Measurements from ENCODE around the gene TM4SF1.

Gene TM4SF1

GRCh38 chr3:149401926-149402310, 24.5 kb upstream of the TM4SF1 start:
- H3K4me3 Mint-ChIP-seq, result no peak overlapping the region

GRCh38 chr3:149401212-149401925, 23.9 kb upstream of the TM4SF1 start:
- no peak overlapping the region for H3K27ac Mint-ChIP-seq
- H3K36me3 Mint-ChIP-seq, result no peaks in the 10 kb centered on the region
- no peaks in the 10 kb centered on the region for H3K9me3 Mint-ChIP-seq (ENCODE audit: low read depth)
- H3K4me3 Mint-ChIP-seq, result no peak overlapping the region
- H3K4me1 Mint-ChIP-seq (ENCODE audit: low read depth), result no peaks in the 10 kb centered on the region
- peaks cover 15% of the 10 kb centered on the region for H3K27me3 Mint-ChIP-seq

More at GRCh38 chr3:149401926-149402310, 24.5 kb upstream of the TM4SF1 start:
- H3K36me3 Mint-ChIP-seq, result no peaks in the 10 kb centered on the region
- no peaks in the 10 kb centered on the region for H3K4me1 Mint-ChIP-seq (ENCODE audit: low read depth)
- H3K27ac Mint-ChIP-seq, result no peak overlapping the region
- H3K9me3 Mint-ChIP-seq (ENCODE audit: low read depth), result no peaks in the 10 kb centered on the region
- peaks cover 15% of the 10 kb centered on the region for H3K27me3 Mint-ChIP-seq

- Mint-ChIP-seq H3K27me3 (peaks cover 15% of the 10 kb centered on the region), H3K27ac (no peak overlapping the region), H3K36me3 (no peaks in the 10 kb centered on the region), H3K9me3 (ENCODE audit: low read depth) (no peaks in the 10 kb centered on the region), H3K4me3 (no peak overlapping the region), H3K4me1 (ENCODE audit: low read depth) (no peaks in the 10 kb centered on the region)
These were observed 23.2 kb upstream of the TM4SF1 start for GRCh38 chr3:149400645-149401044.

- no peaks in the 10 kb centered on the region for H3K9me3 Mint-ChIP-seq (ENCODE audit: low read depth)
- H3K36me3 Mint-ChIP-seq, result no peaks in the 10 kb centered on the region
- H3K4me1 Mint-ChIP-seq (ENCODE audit: low read depth), result no peaks in the 10 kb centered on the region
- no peak overlapping the region for H3K27ac Mint-ChIP-seq
- H3K4me3 Mint-ChIP-seq, result no peak overlapping the region
- H3K27me3 Mint-ChIP-seq, result peaks cover 11% of the 10 kb centered on the region
These were observed 20.8 kb upstream of the TM4SF1 start for GRCh38 chr3:149398296-149398695.

GRCh38 chr3:149397528-149397927, 20.1 kb upstream of the TM4SF1 start:
- no peaks in the 10 kb centered on the region for H3K9me3 Mint-ChIP-seq (ENCODE audit: low read depth)
- no peaks in the 10 kb centered on the region for H3K4me1 Mint-ChIP-seq (ENCODE audit: low read depth)
- no peak overlapping the region for H3K27ac Mint-ChIP-seq
- peaks cover 14% of the 10 kb centered on the region for H3K27me3 Mint-ChIP-seq
- no peaks in the 10 kb centered on the region for H3K36me3 Mint-ChIP-seq
- no peak overlapping the region for H3K4me3 Mint-ChIP-seq

GRCh38 chr3:149396476-149396875, 19.0 kb upstream of the TM4SF1 start:
- Mint-ChIP-seq H3K4me1 (ENCODE audit: low read depth) (no peaks in the 10 kb centered on the region), H3K36me3 (no peaks in the 10 kb centered on the region), H3K27me3 (peaks cover 10% of the 10 kb centered on the region), H3K9me3 (ENCODE audit: low read depth) (no peaks in the 10 kb centered on the region), H3K4me3 (no peak overlapping the region), H3K27ac (no peak overlapping the region)

GRCh38 chr3:149395107-149396089, 17.9 kb upstream of the TM4SF1 start:
- H3K4me1 Mint-ChIP-seq (ENCODE audit: low read depth), result no peaks in the 10 kb centered on the region
- no peaks in the 10 kb centered on the region for H3K36me3 Mint-ChIP-seq
- no peak overlapping the region for H3K4me3 Mint-ChIP-seq
- H3K27me3 Mint-ChIP-seq, result peaks cover 8% of the 10 kb centered on the region
- no peaks in the 10 kb centered on the region for H3K9me3 Mint-ChIP-seq (ENCODE audit: low read depth)
- no peak overlapping the region for H3K27ac Mint-ChIP-seq

GRCh38 chr3:149393345-149394160, 16.1 kb upstream of the TM4SF1 start:
- Mint-ChIP-seq H3K4me3 (no peak overlapping the region), H3K36me3 (no peaks in the 10 kb centered on the region), H3K27ac (no peak overlapping the region), H3K9me3 (ENCODE audit: low read depth) (no peaks in the 10 kb centered on the region), H3K27me3 (peaks cover 4% of the 10 kb centered on the region), H3K4me1 (ENCODE audit: low read depth) (no peaks in the 10 kb centered on the region)

GRCh38 chr3:149391960-149392359, 14.5 kb upstream of the TM4SF1 start:
- Mint-ChIP-seq H3K4me3 (no peak overlapping the region), H3K36me3 (no peaks in the 10 kb centered on the region), H3K27ac (no peak overlapping the region), H3K4me1 (ENCODE audit: low read depth) (no peaks in the 10 kb centered on the region), H3K27me3 (peaks cover 6% of the 10 kb centered on the region), H3K9me3 (ENCODE audit: low read depth) (no peaks in the 10 kb centered on the region)

- Mint-ChIP-seq H3K36me3 (no peaks in the 10 kb centered on the region), H3K9me3 (ENCODE audit: low read depth) (no peaks in the 10 kb centered on the region), H3K4me3 (no peak overlapping the region), H3K27me3 (peaks cover 8% of the 10 kb centered on the region), H3K27ac (no peak overlapping the region), H3K4me1 (ENCODE audit: low read depth) (no peaks in the 10 kb centered on the region)
These were observed 13.3 kb upstream of the TM4SF1 start for GRCh38 chr3:149390772-149391212.

GRCh38 chr3:149390294-149390693, 12.8 kb upstream of the TM4SF1 start:
- Mint-ChIP-seq H3K36me3 (no peaks in the 10 kb centered on the region), H3K27me3 (peaks cover 8% of the 10 kb centered on the region), H3K4me1 (ENCODE audit: low read depth) (no peaks in the 10 kb centered on the region), H3K4me3 (no peak overlapping the region), H3K9me3 (ENCODE audit: low read depth) (no peaks in the 10 kb centered on the region), H3K27ac (no peak overlapping the region)

GRCh38 chr3:149388531-149389417, 11.3 kb upstream of the TM4SF1 start:
- H3K9me3 Mint-ChIP-seq (ENCODE audit: low read depth), result no peaks in the 10 kb centered on the region
- H3K4me3 Mint-ChIP-seq, result no peak overlapping the region
- H3K36me3 Mint-ChIP-seq, result no peaks in the 10 kb centered on the region
- peaks cover 8% of the 10 kb centered on the region for H3K27me3 Mint-ChIP-seq
- H3K27ac Mint-ChIP-seq, result no peak overlapping the region
- no peaks in the 10 kb centered on the region for H3K4me1 Mint-ChIP-seq (ENCODE audit: low read depth)

- Mint-ChIP-seq H3K27ac (no peak overlapping the region), H3K9me3 (ENCODE audit: low read depth) (no peaks in the 10 kb centered on the region), H3K4me1 (ENCODE audit: low read depth) (no peaks in the 10 kb centered on the region), H3K36me3 (no peaks in the 10 kb centered on the region), H3K4me3 (no peak overlapping the region), H3K27me3 (peaks cover 8% of the 10 kb centered on the region)
These were observed 10.6 kb upstream of the TM4SF1 start for GRCh38 chr3:149388001-149388440.

GRCh38 chr3:149386299-149386606, 8.8 kb upstream of the TM4SF1 start:
- Mint-ChIP-seq H3K27ac (no peak overlapping the region), H3K9me3 (ENCODE audit: low read depth) (no peaks in the 10 kb centered on the region), H3K4me3 (no peak overlapping the region), H3K27me3 (peaks cover 5% of the 10 kb centered on the region), H3K36me3 (no peaks in the 10 kb centered on the region), H3K4me1 (ENCODE audit: low read depth) (no peaks in the 10 kb centered on the region)
